MM.1S (cell line): ENCODE results near the gene TOMM40L.

Source experiments
- CTCF ChIP-seq: fragments of 300-600 bp; sonication (generic); IDR thresholded peaks from 2 replicates; pipeline ENCODE4 v1.5.1; 2016; ENCODE audit warnings: antibody characterized with exemption, low read length, mixed read lengths
- EZH2 ChIP-seq: fragments of 300-600 bp; sonication (generic); optimal IDR thresholded peaks from 2 replicates; pipeline ENCODE3; 2017; ENCODE audit warnings: low read depth, mild to moderate bottlenecking, antibody characterized with exemption, low read length, mixed read lengths

GRCh38 chr1:161233102-161233501 is 7.2 kb downstream of the TOMM40L start:
- no peak for TF ChIP-seq CTCF
- TF ChIP-seq EZH2, result no peak
